Right atrium auricular region (tissue), 2 donors: ENCODE results near the gene EPB41L5. TPM values are rescaled to one million over a fixed set of nuclear protein-coding genes. Genes with fewer than 3 reads are reported as not detected.

Experiments used
- DNase-seq: peaks from one replicate; pipeline ENCODE4 v3.0.0-alpha.2; 2019; ENCODE audit warnings: low spot score
- H3K27ac ChIP-seq, 2 donors: fragments of 200-600 bp; sonication (generic); 1 replicate in 1 of 2; 2 replicates in 1 of 2; pipeline ENCODE4 v1.5.1; 2016 to 2019
- H3K27me3 ChIP-seq, 2 donors: fragments of 200-600 bp; sonication (generic); one replicate each; pipeline versions ENCODE4 v1.5.1 to v1.6.0; 2017 to 2019
- H3K36me3 ChIP-seq: fragments of 200-600 bp; sonication (generic); one replicate; pipeline ENCODE4 v1.5.1; 2016
- H3K4me1 ChIP-seq, 2 donors: fragments of 200-600 bp; sonication (generic); one replicate each; pipeline versions ENCODE4 v1.5.1 to v1.6.0; 2017 to 2019
- H3K4me3 ChIP-seq, 2 donors: fragments of 200-600 bp; sonication (generic); 1 replicate in 1 of 2; 2 replicates in 1 of 2; pipeline ENCODE4 v1.5.1; 2017 to 2019; ENCODE audit warnings: mild to moderate bottlenecking in 1 of 2, moderate library complexity in 1 of 2
- H3K9me3 ChIP-seq, 2 donors: fragments of 200-600 bp; sonication (generic); one replicate each; pipeline ENCODE4 v1.5.1; 2019
- total RNA-seq, 2 donors: library from RNA; depleted of rRNA; stranded (reverse); fragments of >200 nt; gene quantifications; one replicate each; pipeline ENCODE4 v1.1.0, GENCODE V29; 2016
- TF ChIP-seq, protein P1 (sequence below), 2 donors: fragments of 200-600 bp; sonication (generic); IDR thresholded peaks; one replicate each; pipeline ENCODE4 v1.5.1; 2019; ENCODE audit warnings: antibody characterized with exemption in 2 of 2

Gene EPB41L5
- total RNA-seq, 2 donors from 2014 or later, result 7.9 to 15.4 TPM

- H3K4me1 ChIP-seq, result no peaks in the 10 kb centered on the region
- no peaks in the 10 kb centered on the region for H3K27me3 ChIP-seq
- H3K27ac ChIP-seq, result no peak overlapping the region
- H3K36me3 ChIP-seq, result no peaks in the 10 kb centered on the region
- H3K9me3 ChIP-seq, result peaks cover 0 to 10% of the 10 kb centered on the region in 2 donors
- no peak overlapping the region for H3K4me3 ChIP-seq
- no peak for DNase-seq
- TF ChIP-seq, protein P1, sequence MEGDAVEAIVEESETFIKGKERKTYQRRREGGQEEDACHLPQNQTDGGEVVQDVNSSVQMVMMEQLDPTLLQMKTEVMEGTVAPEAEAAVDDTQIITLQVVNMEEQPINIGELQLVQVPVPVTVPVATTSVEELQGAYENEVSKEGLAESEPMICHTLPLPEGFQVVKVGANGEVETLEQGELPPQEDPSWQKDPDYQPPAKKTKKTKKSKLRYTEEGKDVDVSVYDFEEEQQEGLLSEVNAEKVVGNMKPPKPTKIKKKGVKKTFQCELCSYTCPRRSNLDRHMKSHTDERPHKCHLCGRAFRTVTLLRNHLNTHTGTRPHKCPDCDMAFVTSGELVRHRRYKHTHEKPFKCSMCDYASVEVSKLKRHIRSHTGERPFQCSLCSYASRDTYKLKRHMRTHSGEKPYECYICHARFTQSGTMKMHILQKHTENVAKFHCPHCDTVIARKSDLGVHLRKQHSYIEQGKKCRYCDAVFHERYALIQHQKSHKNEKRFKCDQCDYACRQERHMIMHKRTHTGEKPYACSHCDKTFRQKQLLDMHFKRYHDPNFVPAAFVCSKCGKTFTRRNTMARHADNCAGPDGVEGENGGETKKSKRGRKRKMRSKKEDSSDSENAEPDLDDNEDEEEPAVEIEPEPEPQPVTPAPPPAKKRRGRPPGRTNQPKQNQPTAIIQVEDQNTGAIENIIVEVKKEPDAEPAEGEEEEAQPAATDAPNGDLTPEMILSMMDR (IDR thresholded peaks at IDR 0.05), result no peak
Observed at GRCh38 chr2:120052597-120052996, 39.7 kb downstream of the EPB41L5 start.

DNA sequence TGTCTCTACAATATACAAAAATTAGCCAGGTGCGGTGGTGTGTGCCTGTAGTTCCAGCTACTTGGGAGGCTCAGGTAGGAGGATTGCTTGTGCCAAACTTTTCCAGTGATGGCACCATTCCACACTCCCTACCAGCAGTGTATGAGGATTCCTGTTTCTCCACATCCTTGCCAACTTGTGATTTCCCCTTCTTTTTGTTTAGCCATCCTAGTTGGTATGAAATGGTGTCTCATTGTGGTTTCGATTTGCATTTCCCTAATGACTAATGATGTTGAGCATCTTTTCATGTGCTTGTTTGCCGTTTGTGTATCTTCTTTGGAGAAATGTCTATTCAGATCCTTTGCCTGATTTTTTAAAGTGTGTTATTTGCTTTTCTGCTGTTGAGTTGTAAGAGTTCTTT lies 41.0 kb downstream of the EPB41L5 start:
- H3K4me1 ChIP-seq, result no peaks in the 10 kb centered on the region
- no peaks in the 10 kb centered on the region for H3K27me3 ChIP-seq
- H3K36me3 ChIP-seq, result no peaks in the 10 kb centered on the region
- no peak overlapping the region for H3K27ac ChIP-seq
- DNase-seq, result no peak
- TF ChIP-seq, protein P1 (IDR thresholded peaks at IDR 0.05), result no peak
- H3K9me3 ChIP-seq, result peaks cover 0 to 10% of the 10 kb centered on the region in 2 donors
- no peak overlapping the region for H3K4me3 ChIP-seq

GRCh38 chr2:120059483-120059882 lies 46.6 kb downstream of the EPB41L5 start:
- TF ChIP-seq, protein P1 (IDR thresholded peaks at IDR 0.05), result no peak
- Histone ChIP-seq H3K27me3 (no peaks in the 10 kb centered on the region), H3K4me3 (no peak overlapping the region), H3K9me3 (no peaks in the 10 kb centered on the region), H3K4me1 (no peaks in the 10 kb centered on the region), H3K27ac (no peak overlapping the region), H3K36me3 (no peaks in the 10 kb centered on the region)
- DNase-seq, result no peak

DNA sequence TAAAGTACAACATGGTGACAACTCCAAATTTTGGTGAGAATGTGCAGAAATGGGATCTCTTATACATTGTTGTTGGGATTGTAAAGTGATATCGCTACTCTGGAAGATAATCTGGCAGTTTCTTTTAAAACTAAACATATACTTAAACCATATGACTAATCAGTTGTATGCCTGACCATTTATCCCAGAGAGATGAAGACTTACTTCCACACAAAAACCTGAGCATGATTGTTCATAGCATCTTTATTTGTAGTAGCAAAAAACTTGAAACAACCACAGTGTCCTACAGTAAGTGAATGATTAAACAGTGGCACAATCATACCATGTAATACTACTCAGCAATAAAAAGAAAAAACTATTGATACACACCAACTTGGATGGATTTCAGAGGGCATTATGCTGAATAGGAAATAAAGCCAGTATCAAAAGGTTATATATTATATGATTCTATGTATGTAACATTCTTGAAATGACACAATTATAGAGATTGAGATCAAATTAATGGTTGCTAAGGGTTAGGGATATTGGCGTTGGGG lies 47.3 kb downstream of the EPB41L5 start:
- Histone ChIP-seq H3K27me3 (no peaks in the 10 kb centered on the region), H3K9me3 (no peaks in the 10 kb centered on the region), H3K27ac (no peak overlapping the region), H3K4me3 (no peak overlapping the region), H3K4me1 (no peaks in the 10 kb centered on the region), H3K36me3 (no peaks in the 10 kb centered on the region)
- DNase-seq, result no peak
- TF ChIP-seq, protein P1 (IDR thresholded peaks at IDR 0.05), result no peak

- H3K27me3 ChIP-seq, result no peaks in the 10 kb centered on the region
- TF ChIP-seq, protein P1 (IDR thresholded peaks at IDR 0.05), result no peak
- H3K4me3 ChIP-seq, result no peak overlapping the region
- peaks cover 0 to 9% of the 10 kb centered on the region in 2 donors for H3K4me1 ChIP-seq
- no peak for DNase-seq
- no peak overlapping the region for H3K27ac ChIP-seq
- no peaks in the 10 kb centered on the region for H3K36me3 ChIP-seq
- H3K9me3 ChIP-seq, result no peaks in the 10 kb centered on the region
Observed at GRCh38 chr2:120064664-120065063, 51.8 kb downstream of the EPB41L5 start.
